ENCODE data around the gene ZBTB43. TPM values are rescaled to one million over a fixed set of nuclear protein-coding genes. Genes with fewer than 3 reads are reported as not detected.

The ZBTB43 gene
- total and polyA plus RNA-seq, 2 experiments from 2014 or later: 9.7 to 11.8 TPM

DNA sequence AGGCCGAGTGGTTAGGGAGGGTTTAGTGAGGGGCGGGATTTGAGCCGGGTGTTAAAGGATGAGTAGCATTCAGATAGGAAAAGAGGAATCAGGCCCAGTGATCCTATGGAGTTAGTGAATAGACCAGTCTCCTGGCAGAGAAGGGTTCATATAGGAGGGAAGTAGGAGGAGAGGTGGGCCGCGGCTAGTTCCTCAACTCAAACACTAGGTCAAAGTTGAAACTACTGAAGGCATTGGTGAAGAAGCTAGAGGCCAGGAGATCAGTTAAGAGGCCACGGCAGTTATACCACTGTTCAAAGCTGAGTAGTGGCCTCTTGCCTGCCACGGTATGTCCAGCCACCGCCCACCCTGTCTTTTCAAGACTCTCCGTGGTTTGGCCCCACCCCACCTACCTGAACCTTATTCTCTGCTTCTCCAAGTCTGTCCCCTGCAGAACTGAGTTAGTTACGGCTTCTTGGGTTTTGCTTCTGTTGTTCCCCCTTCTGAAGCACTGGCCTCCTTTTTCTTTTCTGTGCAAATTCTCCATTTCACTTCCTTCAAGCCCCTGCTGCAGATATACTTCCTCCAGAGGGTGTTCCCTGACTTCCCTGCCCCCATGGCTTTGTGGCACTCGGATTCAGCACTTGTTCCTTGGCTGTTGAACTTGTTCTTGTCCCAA lies 57.4 kb downstream of the ZBTB43 start:
- Mint-ChIP-seq H3K4me1 (peaks cover 23% of the 10 kb centered on the region), H3K4me3 (peak overlapping the region; percentile 84), H3K27ac (peak overlapping the region; percentile 37; the same call in 1 of the 2 replicates), H3K27me3 (ENCODE audit: insufficient read depth, low read depth, poor library complexity) (peaks cover 14% of the 10 kb centered on the region), H3K9me3 (no peaks in the 10 kb centered on the region), H3K36me3 (ENCODE audit: low read depth) (peaks cover 28% of the 10 kb centered on the region)
- Histone ChIP-seq H3K4me2 (peak overlapping the region; percentile 93), H3K79me2 (replicated peaks; ENCODE audit: insufficient read depth) (peaks cover 63% of the 10 kb centered on the region), H3K27ac (ENCODE audit: low read depth) (peak overlapping the region; percentile 53; the same call in 1 of the 2 replicates), H3K4me3 (peak overlapping the region; percentile 79), H2AFZ (no peak overlapping the region), H3K27me3 (ENCODE audit: insufficient read depth) (no peaks in the 10 kb centered on the region), H3K9me2 (ENCODE audit: insufficient read depth) (no peaks in the 10 kb centered on the region), H3F3A (replicated peaks; ENCODE audit: low read depth) (0 out of 2 replicates have a peak, but pooled peaks cover 4% of the 10 kb centered on the region), H3K4me1 (ENCODE audit: insufficient read depth) (peaks cover 23% of the 10 kb centered on the region), H3K36me3 (ENCODE audit: insufficient read depth) (peaks cover 4% of the 10 kb centered on the region; the same call in 1 of the 2 replicates), H4K20me1 (replicated peaks; ENCODE audit: insufficient read depth) (peaks cover 40% of the 10 kb centered on the region)
- DNase-seq (ENCODE audit: low spot score) (peak; percentile 33), ATAC-seq (peak; percentile 22)
- no peak for TF ChIP-seq ZNF114 (CRISPR knock-in tag; IDR thresholded peaks at IDR 0.05)
- TF ChIP-seq, protein P1, sequence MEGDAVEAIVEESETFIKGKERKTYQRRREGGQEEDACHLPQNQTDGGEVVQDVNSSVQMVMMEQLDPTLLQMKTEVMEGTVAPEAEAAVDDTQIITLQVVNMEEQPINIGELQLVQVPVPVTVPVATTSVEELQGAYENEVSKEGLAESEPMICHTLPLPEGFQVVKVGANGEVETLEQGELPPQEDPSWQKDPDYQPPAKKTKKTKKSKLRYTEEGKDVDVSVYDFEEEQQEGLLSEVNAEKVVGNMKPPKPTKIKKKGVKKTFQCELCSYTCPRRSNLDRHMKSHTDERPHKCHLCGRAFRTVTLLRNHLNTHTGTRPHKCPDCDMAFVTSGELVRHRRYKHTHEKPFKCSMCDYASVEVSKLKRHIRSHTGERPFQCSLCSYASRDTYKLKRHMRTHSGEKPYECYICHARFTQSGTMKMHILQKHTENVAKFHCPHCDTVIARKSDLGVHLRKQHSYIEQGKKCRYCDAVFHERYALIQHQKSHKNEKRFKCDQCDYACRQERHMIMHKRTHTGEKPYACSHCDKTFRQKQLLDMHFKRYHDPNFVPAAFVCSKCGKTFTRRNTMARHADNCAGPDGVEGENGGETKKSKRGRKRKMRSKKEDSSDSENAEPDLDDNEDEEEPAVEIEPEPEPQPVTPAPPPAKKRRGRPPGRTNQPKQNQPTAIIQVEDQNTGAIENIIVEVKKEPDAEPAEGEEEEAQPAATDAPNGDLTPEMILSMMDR (conservative IDR thresholded peaks at IDR 0.05; ENCODE audit: low read depth in 2 of 2): no peak
- no peak for TF ChIP-seq ZNF331 (CRISPR knock-in tag; IDR thresholded peaks at IDR 0.05; ENCODE audit: low read depth)
- no peak for TF ChIP-seq JUNB (IDR thresholded peaks at IDR 0.05; ENCODE audit: unreplicated experiment)
- no peak for TF ChIP-seq POLR2AphosphoS5 (IDR thresholded peaks at IDR 0.05; ENCODE audit: low read depth)
- no peak for TF ChIP-seq EZH2 (IDR thresholded peaks at IDR 0.05; ENCODE audit: low read depth, unreplicated experiment)
- no peak for TF ChIP-seq CREB1 (CRISPR knock-in tag; IDR thresholded peaks at IDR 0.05; ENCODE audit: low read depth)
- TF ChIP-seq, protein P2, sequence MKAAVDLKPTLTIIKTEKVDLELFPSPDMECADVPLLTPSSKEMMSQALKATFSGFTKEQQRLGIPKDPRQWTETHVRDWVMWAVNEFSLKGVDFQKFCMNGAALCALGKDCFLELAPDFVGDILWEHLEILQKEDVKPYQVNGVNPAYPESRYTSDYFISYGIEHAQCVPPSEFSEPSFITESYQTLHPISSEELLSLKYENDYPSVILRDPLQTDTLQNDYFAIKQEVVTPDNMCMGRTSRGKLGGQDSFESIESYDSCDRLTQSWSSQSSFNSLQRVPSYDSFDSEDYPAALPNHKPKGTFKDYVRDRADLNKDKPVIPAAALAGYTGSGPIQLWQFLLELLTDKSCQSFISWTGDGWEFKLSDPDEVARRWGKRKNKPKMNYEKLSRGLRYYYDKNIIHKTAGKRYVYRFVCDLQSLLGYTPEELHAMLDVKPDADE (IDR thresholded peaks at IDR 0.05): no peak
- TF ChIP-seq EZH2phosphoT487 (IDR thresholded peaks at IDR 0.05; ENCODE audit: unreplicated experiment): no peak
- no peak for TF ChIP-seq STAT1 (IDR thresholded peaks at IDR 0.05; ENCODE audit: unreplicated experiment)
- TF ChIP-seq, protein P3, sequence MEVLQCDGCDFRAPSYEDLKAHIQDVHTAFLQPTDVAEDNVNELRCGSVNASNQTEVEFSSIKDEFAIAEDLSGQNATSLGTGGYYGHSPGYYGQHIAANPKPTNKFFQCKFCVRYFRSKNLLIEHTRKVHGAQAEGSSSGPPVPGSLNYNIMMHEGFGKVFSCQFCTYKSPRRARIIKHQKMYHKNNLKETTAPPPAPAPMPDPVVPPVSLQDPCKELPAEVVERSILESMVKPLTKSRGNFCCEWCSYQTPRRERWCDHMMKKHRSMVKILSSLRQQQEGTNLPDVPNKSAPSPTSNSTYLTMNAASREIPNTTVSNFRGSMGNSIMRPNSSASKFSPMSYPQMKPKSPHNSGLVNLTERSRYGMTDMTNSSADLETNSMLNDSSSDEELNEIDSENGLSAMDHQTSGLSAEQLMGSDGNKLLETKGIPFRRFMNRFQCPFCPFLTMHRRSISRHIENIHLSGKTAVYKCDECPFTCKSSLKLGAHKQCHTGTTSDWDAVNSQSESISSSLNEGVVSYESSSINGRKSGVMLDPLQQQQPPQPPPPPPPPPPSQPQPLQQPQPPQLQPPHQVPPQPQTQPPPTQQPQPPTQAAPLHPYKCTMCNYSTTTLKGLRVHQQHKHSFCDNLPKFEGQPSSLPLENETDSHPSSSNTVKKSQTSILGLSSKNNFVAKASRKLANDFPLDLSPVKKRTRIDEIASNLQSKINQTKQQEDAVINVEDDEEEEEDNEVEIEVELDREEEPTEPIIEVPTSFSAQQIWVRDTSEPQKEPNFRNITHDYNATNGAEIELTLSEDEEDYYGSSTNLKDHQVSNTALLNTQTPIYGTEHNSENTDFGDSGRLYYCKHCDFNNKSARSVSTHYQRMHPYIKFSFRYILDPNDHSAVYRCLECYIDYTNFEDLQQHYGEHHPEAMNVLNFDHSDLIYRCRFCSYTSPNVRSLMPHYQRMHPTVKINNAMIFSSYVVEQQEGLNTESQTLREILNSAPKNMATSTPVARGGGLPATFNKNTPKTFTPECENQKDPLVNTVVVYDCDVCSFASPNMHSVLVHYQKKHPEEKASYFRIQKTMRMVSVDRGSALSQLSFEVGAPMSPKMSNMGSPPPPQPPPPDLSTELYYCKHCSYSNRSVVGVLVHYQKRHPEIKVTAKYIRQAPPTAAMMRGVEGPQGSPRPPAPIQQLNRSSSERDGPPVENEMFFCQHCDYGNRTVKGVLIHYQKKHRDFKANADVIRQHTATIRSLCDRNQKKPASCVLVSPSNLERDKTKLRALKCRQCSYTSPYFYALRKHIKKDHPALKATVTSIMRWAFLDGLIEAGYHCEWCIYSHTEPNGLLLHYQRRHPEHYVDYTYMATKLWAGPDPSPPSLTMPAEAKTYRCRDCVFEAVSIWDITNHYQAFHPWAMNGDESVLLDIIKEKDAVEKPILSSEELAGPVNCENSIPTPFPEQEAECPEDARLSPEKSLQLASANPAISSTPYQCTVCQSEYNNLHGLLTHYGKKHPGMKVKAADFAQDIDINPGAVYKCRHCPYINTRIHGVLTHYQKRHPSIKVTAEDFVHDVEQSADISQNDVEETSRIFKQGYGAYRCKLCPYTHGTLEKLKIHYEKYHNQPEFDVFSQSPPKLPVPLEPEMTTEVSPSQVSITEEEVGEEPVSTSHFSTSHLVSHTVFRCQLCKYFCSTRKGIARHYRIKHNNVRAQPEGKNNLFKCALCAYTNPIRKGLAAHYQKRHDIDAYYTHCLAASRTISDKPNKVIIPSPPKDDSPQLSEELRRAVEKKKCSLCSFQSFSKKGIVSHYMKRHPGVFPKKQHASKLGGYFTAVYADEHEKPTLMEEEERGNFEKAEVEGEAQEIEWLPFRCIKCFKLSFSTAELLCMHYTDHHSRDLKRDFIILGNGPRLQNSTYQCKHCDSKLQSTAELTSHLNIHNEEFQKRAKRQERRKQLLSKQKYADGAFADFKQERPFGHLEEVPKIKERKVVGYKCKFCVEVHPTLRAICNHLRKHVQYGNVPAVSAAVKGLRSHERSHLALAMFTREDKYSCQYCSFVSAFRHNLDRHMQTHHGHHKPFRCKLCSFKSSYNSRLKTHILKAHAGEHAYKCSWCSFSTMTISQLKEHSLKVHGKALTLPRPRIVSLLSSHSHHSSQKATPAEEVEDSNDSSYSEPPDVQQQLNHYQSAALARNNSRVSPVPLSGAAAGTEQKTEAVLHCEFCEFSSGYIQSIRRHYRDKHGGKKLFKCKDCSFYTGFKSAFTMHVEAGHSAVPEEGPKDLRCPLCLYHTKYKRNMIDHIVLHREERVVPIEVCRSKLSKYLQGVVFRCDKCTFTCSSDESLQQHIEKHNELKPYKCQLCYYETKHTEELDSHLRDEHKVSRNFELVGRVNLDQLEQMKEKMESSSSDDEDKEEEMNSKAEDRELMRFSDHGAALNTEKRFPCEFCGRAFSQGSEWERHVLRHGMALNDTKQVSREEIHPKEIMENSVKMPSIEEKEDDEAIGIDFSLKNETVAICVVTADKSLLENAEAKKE (CRISPR knock-in tag; IDR thresholded peaks at IDR 0.05): no peak
- TF ChIP-seq NANOG (IDR thresholded peaks at IDR 0.05; ENCODE audit: borderline replicate concordance): no peak
- TF ChIP-seq, protein P4, sequence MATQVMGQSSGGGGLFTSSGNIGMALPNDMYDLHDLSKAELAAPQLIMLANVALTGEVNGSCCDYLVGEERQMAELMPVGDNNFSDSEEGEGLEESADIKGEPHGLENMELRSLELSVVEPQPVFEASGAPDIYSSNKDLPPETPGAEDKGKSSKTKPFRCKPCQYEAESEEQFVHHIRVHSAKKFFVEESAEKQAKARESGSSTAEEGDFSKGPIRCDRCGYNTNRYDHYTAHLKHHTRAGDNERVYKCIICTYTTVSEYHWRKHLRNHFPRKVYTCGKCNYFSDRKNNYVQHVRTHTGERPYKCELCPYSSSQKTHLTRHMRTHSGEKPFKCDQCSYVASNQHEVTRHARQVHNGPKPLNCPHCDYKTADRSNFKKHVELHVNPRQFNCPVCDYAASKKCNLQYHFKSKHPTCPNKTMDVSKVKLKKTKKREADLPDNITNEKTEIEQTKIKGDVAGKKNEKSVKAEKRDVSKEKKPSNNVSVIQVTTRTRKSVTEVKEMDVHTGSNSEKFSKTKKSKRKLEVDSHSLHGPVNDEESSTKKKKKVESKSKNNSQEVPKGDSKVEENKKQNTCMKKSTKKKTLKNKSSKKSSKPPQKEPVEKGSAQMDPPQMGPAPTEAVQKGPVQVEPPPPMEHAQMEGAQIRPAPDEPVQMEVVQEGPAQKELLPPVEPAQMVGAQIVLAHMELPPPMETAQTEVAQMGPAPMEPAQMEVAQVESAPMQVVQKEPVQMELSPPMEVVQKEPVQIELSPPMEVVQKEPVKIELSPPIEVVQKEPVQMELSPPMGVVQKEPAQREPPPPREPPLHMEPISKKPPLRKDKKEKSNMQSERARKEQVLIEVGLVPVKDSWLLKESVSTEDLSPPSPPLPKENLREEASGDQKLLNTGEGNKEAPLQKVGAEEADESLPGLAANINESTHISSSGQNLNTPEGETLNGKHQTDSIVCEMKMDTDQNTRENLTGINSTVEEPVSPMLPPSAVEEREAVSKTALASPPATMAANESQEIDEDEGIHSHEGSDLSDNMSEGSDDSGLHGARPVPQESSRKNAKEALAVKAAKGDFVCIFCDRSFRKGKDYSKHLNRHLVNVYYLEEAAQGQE (IDR thresholded peaks at IDR 0.05; ENCODE audit: unreplicated experiment): no peak

Data from GM23338 (cell line).